OCI-LY7 (cell line): ENCODE data around the gene LILRA5. TPM values are rescaled to one million over a fixed set of nuclear protein-coding genes. Genes with fewer than 3 reads are reported as not detected.
"Not testable (repeated sequence)": the region's sequence is repeated elsewhere in the genome, so short reads cannot be mapped to it uniquely, and the experiment has no call there.

Experiments
- BruUV-seq: library from RNA; stranded (reverse); fragments of 400-500 nt; replicated peaks from 2 replicates; lab custom pipeline; 2021; lab: Mats Ljungman, UMichigan
- CTCF ChIA-PET: fragments of 300-600 bp; sonication (Branson Sonifier 250); formaldehyde crosslinking; loops from one replicate; lab custom pipeline; 2022; ENCODE audit warnings: antibody characterized with exemption; ENCODE audit not compliant: unreplicated experiment; lab: Charles Lee
- POLR2A ChIA-PET: fragments of 300-600 bp; sonication (Branson Sonifier 250); formaldehyde crosslinking; loops from one replicate; lab custom pipeline; 2022; ENCODE audit warnings: antibody characterized with exemption; lab: Charles Lee
- DNase-seq: peaks from one replicate; pipeline ENCODE4 v3.0.0-alpha.2; 2015; ENCODE audit warnings: low spot score
- H2AFZ ChIP-seq: fragments of 200-600 bp; sonication (generic), shearing (Covaris generic); 2 replicates; pipeline ENCODE4 v1.6.1; 2014; ENCODE audit warnings: mild to moderate bottlenecking, antibody characterized with exemption, low read length, moderate library complexity
- H3K27ac ChIP-seq: fragments of 200-600 bp; sonication (generic); 2 replicates; pipeline ENCODE4 v1.5.1; 2014; ENCODE audit warnings: mixed run types, low read depth, mild to moderate bottlenecking, moderate library complexity, low read length, inconsistent platforms; ENCODE audit not compliant: poor library complexity, severe bottlenecking
- H3K36me3 ChIP-seq: fragments of 200-600 bp; sonication (generic); 2 replicates; pipeline ENCODE4 v1.6.1; 2014; ENCODE audit warnings: mild to moderate bottlenecking, antibody characterized with exemption, low read length, moderate library complexity, mixed read lengths; ENCODE audit not compliant: insufficient read depth
- H3K4me1 ChIP-seq: fragments of 200-600 bp; sonication (generic); 2 replicates; pipeline ENCODE4 v1.5.1; 2014; ENCODE audit warnings: mild to moderate bottlenecking, low read length; ENCODE audit not compliant: insufficient read depth, poor library complexity, severe bottlenecking
- H3K4me2 ChIP-seq: fragments of 200-600 bp; sonication (generic); 2 replicates; pipeline ENCODE4 v1.6.1; 2014; ENCODE audit warnings: mild to moderate bottlenecking, low read length
- H3K4me3 ChIP-seq: fragments of 200-600 bp; sonication (generic); 2 replicates; pipeline ENCODE4 v1.5.1; 2014; ENCODE audit warnings: mild to moderate bottlenecking, low read depth, low read length; ENCODE audit not compliant: poor library complexity, severe bottlenecking
- H3K79me2 ChIP-seq: fragments of 200-600 bp; sonication (generic); 2 replicates; pipeline ENCODE4 v1.6.1; 2016; ENCODE audit warnings: low read depth, mild to moderate bottlenecking, low read length, moderate library complexity, mixed read lengths; ENCODE audit not compliant: insufficient read depth
- H3K9me2 ChIP-seq: fragments of 200-600 bp; sonication (generic); 2 replicates; pipeline ENCODE4 v1.6.1; 2016; ENCODE audit warnings: mild to moderate bottlenecking, low read length, mixed read lengths; ENCODE audit not compliant: insufficient read depth
- H3K9me3 ChIP-seq: fragments of 200-600 bp; sonication (generic); 2 replicates; pipeline ENCODE4 v1.6.1; 2014; ENCODE audit warnings: mild to moderate bottlenecking, mixed run types, low read length, mixed read lengths
- H4K20me1 ChIP-seq: fragments of 200-600 bp; sonication (generic); 2 replicates; pipeline ENCODE4 v1.6.1; 2014; ENCODE audit warnings: mild to moderate bottlenecking, antibody characterized with exemption, low read length, moderate library complexity, mixed read lengths; ENCODE audit not compliant: insufficient read depth
- EZH2phosphoT487 ChIP-seq: fragments of 200-600 bp; sonication (generic); IDR thresholded peaks from 2 replicates; pipeline ENCODE4 v1.6.1; 2018; ENCODE audit warnings: low read depth, borderline replicate concordance, mild to moderate bottlenecking, mixed run types, antibody characterized with exemption, low read length, moderate library complexity, mixed read lengths
- intact Hi-C: fragments of 100-400 bp; cut with micrococcal nuclease; formaldehyde crosslinking; loops from one replicate; pipeline ENCODE4 v1.10.0; 2022; ENCODE audit not compliant: unreplicated experiment
- total RNA-seq, 2 experiments: library from RNA; depleted of rRNA in 1 of 2; stranded (reverse); fragments of >200 nt in 1 of 2; shearing (Covaris generic) in 1 of 2; gene quantifications; 2 replicates each; pipeline ENCODE4 v1.2.3, GENCODE V29; 2014 to 2022
- TF ChIP-seq, protein P1 (sequence below): fragments of 200-600 bp; sonication (generic); conservative IDR thresholded peaks from 2 replicates; pipeline ENCODE4 v1.5.1; 2014; ENCODE audit warnings: mild to moderate bottlenecking, antibody characterized with exemption, low read length, moderate library complexity, mixed read lengths

The LILRA5 gene
- total RNA-seq, 2 experiments from 2014 or later = not detected

DNA sequence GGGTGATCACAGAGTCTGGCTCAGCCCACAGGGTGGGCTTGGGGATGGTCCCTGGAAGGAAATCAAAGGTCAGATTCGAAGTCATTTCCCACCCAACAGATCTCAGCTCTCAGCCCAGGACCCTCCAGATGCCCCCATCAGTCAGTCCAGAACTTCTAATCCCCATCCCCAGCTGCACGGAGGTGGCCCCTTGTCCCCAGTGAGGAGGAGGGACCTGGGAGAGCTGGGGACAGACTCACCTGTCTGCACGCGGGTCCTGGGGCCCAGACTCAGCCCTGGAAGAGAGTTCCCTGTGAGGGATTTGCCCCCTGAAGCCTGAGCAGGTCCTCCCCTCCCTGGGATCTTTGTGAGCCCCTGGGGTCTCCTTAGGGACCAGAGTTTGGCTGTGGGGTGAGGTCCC is 32.9 kb downstream of the LILRA5 start:
- POLR2A ChIA-PET = not testable (repeated sequence)

DNA sequence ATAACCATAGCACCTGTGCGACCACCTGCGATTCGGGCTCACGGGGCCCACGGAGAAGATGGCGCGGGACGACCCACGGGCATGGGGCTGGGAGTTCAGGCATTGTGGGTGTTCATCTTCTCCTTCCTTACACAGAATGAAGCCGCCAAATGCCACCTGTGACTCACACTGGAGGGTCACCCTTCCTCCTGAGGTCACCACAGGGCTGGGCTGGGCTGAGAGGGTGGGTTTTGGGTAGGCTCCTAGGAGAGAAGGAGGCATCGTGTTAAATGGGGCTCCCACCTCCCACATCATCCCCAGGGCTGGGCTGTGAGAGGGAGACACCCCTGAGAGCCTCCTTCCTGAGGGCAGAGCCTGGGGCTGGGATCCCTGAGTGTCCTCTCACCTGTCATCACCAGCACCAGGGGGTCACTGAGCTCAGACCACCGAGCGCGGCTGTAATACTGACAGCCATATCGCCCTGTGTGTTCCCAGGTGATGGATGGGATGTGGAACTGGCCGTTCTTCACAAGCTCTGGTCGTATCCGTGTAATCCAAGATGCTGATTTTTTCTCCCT is 33.5 kb downstream of the LILRA5 start:
- no TSS peak for BruUV-seq
- H3K4me2 ChIP-seq = no peak overlapping the region
- H2AFZ ChIP-seq = no peak overlapping the region
- H3K79me2 ChIP-seq = no peaks in the 10 kb centered on the region
- ChIA-PET CTCF (no interaction called here), POLR2A (no interaction called here)
- H3K27ac ChIP-seq = no peak overlapping the region
- DNase-seq = no peak
- H3K9me3 ChIP-seq = no peaks in the 10 kb centered on the region
- no peak for TF ChIP-seq EZH2phosphoT487
- TF ChIP-seq, protein P1, sequence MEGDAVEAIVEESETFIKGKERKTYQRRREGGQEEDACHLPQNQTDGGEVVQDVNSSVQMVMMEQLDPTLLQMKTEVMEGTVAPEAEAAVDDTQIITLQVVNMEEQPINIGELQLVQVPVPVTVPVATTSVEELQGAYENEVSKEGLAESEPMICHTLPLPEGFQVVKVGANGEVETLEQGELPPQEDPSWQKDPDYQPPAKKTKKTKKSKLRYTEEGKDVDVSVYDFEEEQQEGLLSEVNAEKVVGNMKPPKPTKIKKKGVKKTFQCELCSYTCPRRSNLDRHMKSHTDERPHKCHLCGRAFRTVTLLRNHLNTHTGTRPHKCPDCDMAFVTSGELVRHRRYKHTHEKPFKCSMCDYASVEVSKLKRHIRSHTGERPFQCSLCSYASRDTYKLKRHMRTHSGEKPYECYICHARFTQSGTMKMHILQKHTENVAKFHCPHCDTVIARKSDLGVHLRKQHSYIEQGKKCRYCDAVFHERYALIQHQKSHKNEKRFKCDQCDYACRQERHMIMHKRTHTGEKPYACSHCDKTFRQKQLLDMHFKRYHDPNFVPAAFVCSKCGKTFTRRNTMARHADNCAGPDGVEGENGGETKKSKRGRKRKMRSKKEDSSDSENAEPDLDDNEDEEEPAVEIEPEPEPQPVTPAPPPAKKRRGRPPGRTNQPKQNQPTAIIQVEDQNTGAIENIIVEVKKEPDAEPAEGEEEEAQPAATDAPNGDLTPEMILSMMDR = no peak
- no peaks in the 10 kb centered on the region for H4K20me1 ChIP-seq
- H3K4me1 ChIP-seq = peaks cover 13% of the 10 kb centered on the region
- H3K4me3 ChIP-seq = no peak overlapping the region
- H3K9me2 ChIP-seq = no peaks in the 10 kb centered on the region
- no peaks in the 10 kb centered on the region for H3K36me3 ChIP-seq
- intact Hi-C loops = no loop called here

More for the DNA sequence above, 32.9 kb downstream of the LILRA5 start:
- BruUV-seq, H3K9me2 ChIP-seq, H3K9me3 ChIP-seq, intact Hi-C loops, CTCF ChIA-PET, H3K4me2 ChIP-seq, H3K36me3 ChIP-seq, H3K79me2 ChIP-seq, H4K20me1 ChIP-seq, H2AFZ ChIP-seq, DNase-seq, H3K4me3 ChIP-seq, H3K27ac ChIP-seq: not testable (repeated sequence)
- peaks cover 14% of the 10 kb centered on the region for H3K4me1 ChIP-seq

DNA sequence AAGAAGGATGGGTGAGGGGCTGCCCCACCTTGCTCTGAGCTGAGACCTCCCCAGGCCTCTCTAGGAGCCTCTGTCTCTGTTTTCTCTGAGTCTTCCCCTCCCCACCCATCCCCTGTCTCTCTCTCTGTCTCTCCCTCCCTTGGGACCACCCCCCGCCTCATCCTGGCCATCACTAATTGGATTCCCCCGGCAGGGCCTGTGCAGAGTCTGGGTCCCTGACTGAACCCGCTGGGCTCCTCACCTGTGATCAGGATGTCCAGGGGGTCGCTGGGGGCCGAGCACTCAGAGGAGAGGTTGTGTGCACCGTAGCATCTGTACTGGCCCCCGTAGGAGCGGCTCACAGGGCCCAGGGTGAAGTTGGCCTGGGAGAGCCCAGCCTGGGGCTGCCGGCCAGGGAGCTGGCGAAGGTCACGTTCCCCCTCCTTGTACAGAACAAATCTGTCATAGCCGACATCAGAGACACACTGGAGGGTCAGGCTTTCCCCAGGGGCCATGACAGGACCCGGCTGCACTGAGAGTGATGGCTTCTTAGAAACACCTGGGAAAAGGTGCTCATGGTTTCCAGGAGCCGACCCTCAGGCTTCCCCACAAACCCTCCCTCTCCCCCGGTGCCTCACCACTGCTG is 34.3 kb downstream of the LILRA5 start:
- BruUV-seq, H3K36me3 ChIP-seq, H4K20me1 ChIP-seq, H2AFZ ChIP-seq, H3K9me3 ChIP-seq, H3K9me2 ChIP-seq, H3K79me2 ChIP-seq, CTCF ChIA-PET, H3K4me2 ChIP-seq, intact Hi-C loops, H3K4me3 ChIP-seq, DNase-seq, H3K27ac ChIP-seq, POLR2A ChIA-PET: not testable (repeated sequence)
- H3K4me1 ChIP-seq = peaks cover 13% of the 10 kb centered on the region

DNA sequence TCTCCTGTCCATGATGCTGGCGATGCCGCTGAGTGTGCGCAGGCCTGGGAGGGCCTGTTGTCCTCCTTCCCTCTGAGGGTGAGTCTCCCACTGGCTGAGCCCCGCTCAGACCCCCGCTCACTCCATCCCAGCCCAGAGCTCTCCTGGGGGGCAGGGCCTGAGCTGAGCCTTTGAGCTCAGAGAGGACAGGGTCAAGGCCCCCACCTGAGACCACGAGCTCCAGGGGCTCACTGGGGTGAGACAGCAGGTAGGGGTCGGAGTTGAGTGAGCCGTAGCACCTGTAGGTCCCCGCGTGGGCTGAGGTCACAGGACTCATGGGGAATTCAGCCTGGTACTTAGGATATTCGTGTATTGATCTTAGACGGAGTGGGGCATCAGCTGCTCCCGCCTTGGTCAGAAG is 34.9 kb downstream of the LILRA5 start:
- H3K4me2 ChIP-seq, H4K20me1 ChIP-seq, intact Hi-C loops, H3K4me3 ChIP-seq, H2AFZ ChIP-seq, BruUV-seq, H3K79me2 ChIP-seq, H3K36me3 ChIP-seq, POLR2A ChIA-PET, H3K9me2 ChIP-seq, H3K9me3 ChIP-seq, DNase-seq, CTCF ChIA-PET, H3K27ac ChIP-seq: not testable (repeated sequence)
- peaks cover 11% of the 10 kb centered on the region for H3K4me1 ChIP-seq

DNA sequence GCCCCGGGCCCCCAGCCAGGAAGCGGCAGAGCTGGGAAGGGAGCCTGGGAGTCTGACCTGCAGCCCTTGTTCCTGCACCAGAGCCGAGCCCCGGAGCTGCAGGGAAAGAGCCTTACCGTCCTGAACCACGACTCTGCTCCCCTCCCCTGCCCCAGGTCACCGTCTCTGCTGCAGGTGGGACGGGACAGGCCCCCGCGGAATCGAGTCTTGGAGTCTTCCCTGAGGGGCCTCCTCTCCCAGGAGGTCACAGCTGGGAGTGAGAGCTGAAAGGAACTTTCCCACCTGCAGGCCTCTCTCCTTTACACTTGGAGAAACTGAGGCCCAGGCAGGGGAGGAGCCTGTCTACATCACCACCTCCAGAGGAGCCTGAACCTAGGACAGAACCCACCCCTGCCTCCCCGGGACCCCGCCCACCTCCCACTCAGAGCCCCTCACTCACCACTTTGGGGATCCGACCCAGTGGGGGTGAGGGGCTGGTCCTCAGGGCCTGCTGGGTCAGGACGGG is 35.8 kb downstream of the LILRA5 start:
- H3K9me2 ChIP-seq, H3K9me3 ChIP-seq, BruUV-seq, H3K27ac ChIP-seq, H3K4me3 ChIP-seq, intact Hi-C loops, H3K4me2 ChIP-seq, H3K79me2 ChIP-seq, H4K20me1 ChIP-seq, DNase-seq, H2AFZ ChIP-seq, CTCF ChIA-PET, H3K36me3 ChIP-seq, POLR2A ChIA-PET, H3K4me1 ChIP-seq: not testable (repeated sequence)
